ENCODE results near the gene SLC4A9. TPM values are rescaled to one million over a fixed set of nuclear protein-coding genes. Genes with fewer than 3 reads are reported as not detected.
"Not testable (repeated sequence)": the region's sequence is repeated elsewhere in the genome, so short reads cannot be mapped to it uniquely, and the experiment has no call there.

Gene SLC4A9
- total and polyA plus RNA-seq, 8 donors = 0.12 to 1.0 (median 0.32) TPM; not detected in 2

- Histone ChIP-seq H3K27me3 (no peaks in the 10 kb centered on the region), H3K9me3 (no peaks in the 10 kb centered on the region), H3K4me1 (peaks cover 0 to 18% (median 8%) of the 10 kb centered on the region in 3 donors), H3K36me3 (no peaks in the 10 kb centered on the region), H3K4me3 (no peak overlapping the region), H3K27ac (no peak overlapping the region)
- DNase-seq = no peak
- intact Hi-C loops (cut with DNase I) = no loop called here
- no peak for TF ChIP-seq CTCF (IDR thresholded peaks at IDR 0.05)
- FAIRE-seq = no peak
- WGBS, 2 donors = 88 to 94% methylated on average over 1 of the region's 1 CpG
- ATAC-seq = no peak
Measured at GRCh38 chr5:140418862-140419520, 59.0 kb downstream of the SLC4A9 start.

DNA sequence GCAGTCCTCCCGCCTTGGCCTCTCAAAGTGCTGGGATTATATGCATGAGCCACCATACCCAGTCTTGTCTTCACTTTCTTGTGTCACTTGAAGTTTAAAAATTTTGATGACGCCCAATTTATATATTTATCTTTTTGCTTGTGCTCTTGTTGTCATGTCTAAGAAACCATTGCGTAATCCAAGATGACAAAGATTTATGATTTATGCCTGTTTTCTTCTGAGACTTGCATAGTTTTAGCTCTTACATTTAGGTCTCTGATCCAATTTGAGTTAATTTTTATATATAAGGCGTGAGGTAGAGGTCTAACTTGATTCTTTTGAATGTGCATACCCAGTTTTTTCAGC lies 60.2 kb downstream of the SLC4A9 start:
- DNase-seq (no peak), ATAC-seq (no peak), FAIRE-seq (no peak)
- TF ChIP-seq CTCF (IDR thresholded peaks at IDR 0.05) = no peak
- peaks cover 0 to 18% (median 8%) of the 10 kb centered on the region in 3 donors for H3K4me1 ChIP-seq
- H3K27ac ChIP-seq = no peak overlapping the region
- intact Hi-C loops (cut with DNase I) = no loop called here
- no peaks in the 10 kb centered on the region for H3K36me3 ChIP-seq
- H3K4me3 ChIP-seq = no peak overlapping the region
- no peaks in the 10 kb centered on the region for H3K9me3 ChIP-seq
- no peaks in the 10 kb centered on the region for H3K27me3 ChIP-seq
- 93% methylated on average over 4 of the region's 4 CpGs for WGBS, 2 donors

- intact Hi-C loops (cut with DNase I) = no loop called here
- H3K27ac ChIP-seq = no peak overlapping the region
- TF ChIP-seq CTCF (IDR thresholded peaks at IDR 0.05) = no peak
- DNase-seq (no peak), ATAC-seq (no peak), FAIRE-seq (no peak)
- H3K9me3 ChIP-seq = no peaks in the 10 kb centered on the region
- WGBS, 2 donors = 78 to 80% methylated on average over 5 of the region's 5 CpGs
- no peaks in the 10 kb centered on the region for H3K36me3 ChIP-seq
- peaks cover 0 to 18% (median 8%) of the 10 kb centered on the region in 3 donors for H3K4me1 ChIP-seq
- no peak overlapping the region for H3K4me3 ChIP-seq
- H3K27me3 ChIP-seq = no peaks in the 10 kb centered on the region
Measured at GRCh38 chr5:140420665-140421361, 60.8 kb downstream of the SLC4A9 start.

GRCh38 chr5:140421375-140421774 lies 61.4 kb downstream of the SLC4A9 start:
- DNase-seq; H3K36me3 ChIP-seq; H3K9me3 ChIP-seq; intact Hi-C loops (cut with DNase I); H3K27ac ChIP-seq; H3K4me3 ChIP-seq; H3K27me3 ChIP-seq; FAIRE-seq: not testable (repeated sequence)
- H3K4me1 ChIP-seq = peaks cover 0 to 18% (median 8%) of the 10 kb centered on the region in 3 donors
- peak in 1 of 4 donors; percentile 24 for ATAC-seq
- 51 to 52% methylated on average over 7 of the region's 7 CpGs for WGBS, 2 donors

GRCh38 chr5:140423609-140424008 lies 63.6 kb downstream of the SLC4A9 start:
- no peak for TF ChIP-seq CTCF (IDR thresholded peaks at IDR 0.05)
- Histone ChIP-seq H3K36me3 (no peaks in the 10 kb centered on the region), H3K4me1 (peaks cover 0 to 18% (median 8%) of the 10 kb centered on the region in 3 donors), H3K4me3 (no peak overlapping the region), H3K27me3 (no peaks in the 10 kb centered on the region), H3K27ac (no peak overlapping the region), H3K9me3 (no peaks in the 10 kb centered on the region)
- no peak for ATAC-seq
- intact Hi-C loops (cut with DNase I) = no loop called here
- no peak for DNase-seq
- no peak for FAIRE-seq
- 82 to 91% methylated on average over 2 of the region's 2 CpGs for WGBS, 2 donors
